DND-41 (cell line): Measurements from ENCODE around the gene ALAS2.

Experiments used
- EZH2 ChIP-seq: IDR thresholded peaks from 3 replicates; pipeline ENCODE4 v1.6.1; 2012; ENCODE audit warnings: borderline replicate concordance, low read depth, mild to moderate bottlenecking, moderate library complexity, low read length, inconsistent platforms; ENCODE audit not compliant: severe bottlenecking
- TF ChIP-seq, protein P1 (sequence below): IDR thresholded peaks from 2 replicates; pipeline ENCODE4 v1.5.1; 2012; ENCODE audit warnings: borderline replicate concordance, low read length, moderate library complexity, mild to moderate bottlenecking; ENCODE audit not compliant: poor library complexity, severe bottlenecking; ENCODE audit errors: extremely low read depth

DNA sequence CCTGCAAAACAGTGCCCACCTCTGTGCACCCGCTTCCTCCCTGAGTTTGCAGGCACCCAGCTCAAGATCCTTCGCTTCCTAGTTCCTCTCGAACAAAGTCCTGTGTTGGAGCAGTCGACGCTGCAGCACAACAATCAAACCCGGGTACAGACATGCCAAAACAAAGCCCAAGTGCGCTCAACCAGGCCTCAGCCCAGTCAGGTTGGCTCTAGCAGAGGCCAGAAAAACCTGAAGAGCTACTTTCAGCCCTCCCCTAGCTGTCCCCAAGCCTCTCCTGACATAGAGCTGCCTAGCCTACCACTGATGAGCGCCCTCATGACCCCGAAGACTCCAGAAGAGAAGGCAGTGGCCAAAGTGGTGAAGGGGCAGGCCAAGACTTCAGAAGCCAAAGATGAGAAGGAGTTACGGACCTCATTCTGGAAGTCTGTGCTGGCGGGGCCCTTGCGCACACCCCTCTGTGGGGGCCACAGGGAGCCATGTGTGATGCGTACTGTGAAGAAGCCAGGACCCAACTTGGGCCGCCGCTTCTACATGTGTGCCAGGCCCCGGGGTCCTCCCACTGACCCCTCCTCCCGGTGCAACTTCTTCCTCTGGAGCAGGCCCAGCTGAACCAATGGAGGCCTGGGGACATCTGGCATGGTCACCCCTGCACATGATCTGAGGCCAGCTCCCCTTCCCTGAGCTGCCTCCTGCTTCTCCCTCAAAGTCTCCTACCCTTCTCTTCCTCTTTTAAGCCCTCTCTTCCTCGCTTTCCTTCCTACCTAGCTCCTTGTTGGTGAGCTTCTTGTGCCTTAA is 23.8 kb downstream of the ALAS2 start:
- TF ChIP-seq EZH2, result no peak
- TF ChIP-seq, protein P1, sequence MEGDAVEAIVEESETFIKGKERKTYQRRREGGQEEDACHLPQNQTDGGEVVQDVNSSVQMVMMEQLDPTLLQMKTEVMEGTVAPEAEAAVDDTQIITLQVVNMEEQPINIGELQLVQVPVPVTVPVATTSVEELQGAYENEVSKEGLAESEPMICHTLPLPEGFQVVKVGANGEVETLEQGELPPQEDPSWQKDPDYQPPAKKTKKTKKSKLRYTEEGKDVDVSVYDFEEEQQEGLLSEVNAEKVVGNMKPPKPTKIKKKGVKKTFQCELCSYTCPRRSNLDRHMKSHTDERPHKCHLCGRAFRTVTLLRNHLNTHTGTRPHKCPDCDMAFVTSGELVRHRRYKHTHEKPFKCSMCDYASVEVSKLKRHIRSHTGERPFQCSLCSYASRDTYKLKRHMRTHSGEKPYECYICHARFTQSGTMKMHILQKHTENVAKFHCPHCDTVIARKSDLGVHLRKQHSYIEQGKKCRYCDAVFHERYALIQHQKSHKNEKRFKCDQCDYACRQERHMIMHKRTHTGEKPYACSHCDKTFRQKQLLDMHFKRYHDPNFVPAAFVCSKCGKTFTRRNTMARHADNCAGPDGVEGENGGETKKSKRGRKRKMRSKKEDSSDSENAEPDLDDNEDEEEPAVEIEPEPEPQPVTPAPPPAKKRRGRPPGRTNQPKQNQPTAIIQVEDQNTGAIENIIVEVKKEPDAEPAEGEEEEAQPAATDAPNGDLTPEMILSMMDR, result no peak
